ENCODE results near the gene CCDC188.

The CCDC188 gene

DNA sequence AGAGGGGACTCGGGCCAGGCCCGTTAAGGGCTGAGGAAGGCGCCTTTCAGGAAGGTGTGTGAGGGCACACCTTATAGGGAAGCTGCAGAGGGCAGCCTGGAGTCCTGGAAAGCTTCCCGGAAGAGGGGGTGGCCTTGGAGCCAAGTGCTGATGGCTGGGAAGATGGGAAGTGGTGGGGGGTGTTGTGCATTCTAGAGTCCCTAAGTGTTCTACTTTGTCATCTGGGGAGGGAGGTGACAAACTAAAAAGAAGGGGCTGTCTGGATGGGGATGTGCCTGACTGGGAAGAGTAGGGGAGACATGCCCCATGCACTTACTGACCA is 12.5 kb downstream of the CCDC188 start:
- Histone ChIP-seq H3K27ac (no peak overlapping the region), H3K4me3 (no peak overlapping the region)
- TF ChIP-seq, protein P1, sequence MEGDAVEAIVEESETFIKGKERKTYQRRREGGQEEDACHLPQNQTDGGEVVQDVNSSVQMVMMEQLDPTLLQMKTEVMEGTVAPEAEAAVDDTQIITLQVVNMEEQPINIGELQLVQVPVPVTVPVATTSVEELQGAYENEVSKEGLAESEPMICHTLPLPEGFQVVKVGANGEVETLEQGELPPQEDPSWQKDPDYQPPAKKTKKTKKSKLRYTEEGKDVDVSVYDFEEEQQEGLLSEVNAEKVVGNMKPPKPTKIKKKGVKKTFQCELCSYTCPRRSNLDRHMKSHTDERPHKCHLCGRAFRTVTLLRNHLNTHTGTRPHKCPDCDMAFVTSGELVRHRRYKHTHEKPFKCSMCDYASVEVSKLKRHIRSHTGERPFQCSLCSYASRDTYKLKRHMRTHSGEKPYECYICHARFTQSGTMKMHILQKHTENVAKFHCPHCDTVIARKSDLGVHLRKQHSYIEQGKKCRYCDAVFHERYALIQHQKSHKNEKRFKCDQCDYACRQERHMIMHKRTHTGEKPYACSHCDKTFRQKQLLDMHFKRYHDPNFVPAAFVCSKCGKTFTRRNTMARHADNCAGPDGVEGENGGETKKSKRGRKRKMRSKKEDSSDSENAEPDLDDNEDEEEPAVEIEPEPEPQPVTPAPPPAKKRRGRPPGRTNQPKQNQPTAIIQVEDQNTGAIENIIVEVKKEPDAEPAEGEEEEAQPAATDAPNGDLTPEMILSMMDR (IDR thresholded peaks at IDR 0.05), result no peak
- DNase-seq (ENCODE audit: low spot score), result no peak

DNA sequence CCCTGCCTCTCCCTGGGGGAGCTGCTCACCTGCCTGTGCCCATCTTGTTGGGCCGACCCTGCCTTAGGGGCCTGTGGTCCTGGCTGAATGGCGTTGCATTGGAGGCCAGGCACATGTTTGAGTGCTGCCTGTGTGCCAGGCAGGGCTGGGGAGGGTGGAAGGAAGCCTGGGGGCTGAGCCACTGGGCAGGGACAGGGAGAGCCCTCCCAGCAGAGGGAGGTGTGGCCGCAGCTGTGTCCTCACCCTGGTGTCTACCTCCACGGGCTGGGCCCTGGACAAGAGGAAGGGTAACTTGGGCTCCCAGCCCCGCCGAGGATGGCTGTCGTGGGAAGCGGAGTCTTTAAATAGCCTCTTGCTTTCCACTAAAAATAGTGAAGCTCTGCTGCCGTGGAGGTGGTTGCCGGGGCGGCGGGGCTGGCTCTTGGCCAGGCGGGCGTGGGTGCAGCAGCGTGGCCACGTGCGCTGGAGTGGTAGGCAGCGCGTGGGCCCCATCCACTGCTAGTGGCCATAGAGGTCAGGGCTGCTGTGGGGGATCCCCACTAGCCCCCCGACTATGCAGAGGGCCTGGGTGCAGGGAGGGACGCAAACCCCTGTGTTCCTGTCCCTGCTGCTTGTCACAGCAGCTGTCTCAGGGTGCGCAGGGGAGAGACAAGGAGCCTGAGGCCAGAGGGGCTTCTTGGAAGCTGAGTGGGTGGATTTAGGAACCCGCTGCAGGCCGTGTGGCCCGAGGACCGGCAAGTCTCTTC is 13.0 kb downstream of the CCDC188 start:
- TF ChIP-seq, protein P1 (IDR thresholded peaks at IDR 0.05), result no peak
- H3K4me3 ChIP-seq, result peak overlapping the region; percentile 26
- DNase-seq (ENCODE audit: low spot score), result no peak
- H3K27ac ChIP-seq, result peak overlapping the region in 1 of 2 donors; percentile 49

DNA sequence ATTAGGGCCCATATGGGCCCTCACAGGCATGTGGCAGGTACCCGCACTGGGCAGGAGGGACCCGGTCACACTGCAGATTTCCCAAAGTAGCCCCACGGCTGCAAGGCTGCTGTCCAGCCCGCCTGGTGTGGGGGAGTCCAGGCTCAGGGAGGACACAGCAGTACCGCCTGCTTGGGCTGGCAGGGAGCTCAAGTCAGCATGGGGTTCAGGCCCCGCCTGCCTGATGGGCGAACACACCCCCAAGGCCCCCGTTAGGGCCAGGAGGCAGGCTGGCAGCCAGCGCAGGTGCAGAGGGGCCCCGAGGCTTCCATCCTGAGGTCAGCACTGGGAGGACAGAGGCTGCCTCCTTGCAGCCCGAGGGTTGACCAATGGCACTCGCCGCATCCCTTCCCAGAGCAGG is 13.7 kb downstream of the CCDC188 start:
- DNase-seq (ENCODE audit: low spot score), result no peak
- TF ChIP-seq, protein P1 (IDR thresholded peaks at IDR 0.05), result no peak
- no peak overlapping the region for H3K4me3 ChIP-seq
- no peak overlapping the region for H3K27ac ChIP-seq

DNA sequence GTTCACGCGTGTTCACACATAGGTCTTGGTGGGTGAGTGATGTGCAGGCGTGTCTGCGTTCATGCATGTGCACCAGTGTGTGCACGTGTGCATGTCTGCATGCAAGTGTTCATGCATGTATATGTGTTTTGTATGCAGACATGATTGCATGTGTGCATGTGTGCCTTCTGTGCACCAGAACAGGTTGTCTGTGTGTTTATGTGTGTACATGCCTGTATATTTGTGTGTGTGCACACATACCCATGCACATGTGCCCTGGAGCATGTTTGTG is 14.3 kb downstream of the CCDC188 start:
- no peak for DNase-seq (ENCODE audit: low spot score)
- no peak overlapping the region for H3K27ac ChIP-seq
- TF ChIP-seq, protein P1 (IDR thresholded peaks at IDR 0.05), result no peak
- H3K4me3 ChIP-seq, result no peak overlapping the region

DNA sequence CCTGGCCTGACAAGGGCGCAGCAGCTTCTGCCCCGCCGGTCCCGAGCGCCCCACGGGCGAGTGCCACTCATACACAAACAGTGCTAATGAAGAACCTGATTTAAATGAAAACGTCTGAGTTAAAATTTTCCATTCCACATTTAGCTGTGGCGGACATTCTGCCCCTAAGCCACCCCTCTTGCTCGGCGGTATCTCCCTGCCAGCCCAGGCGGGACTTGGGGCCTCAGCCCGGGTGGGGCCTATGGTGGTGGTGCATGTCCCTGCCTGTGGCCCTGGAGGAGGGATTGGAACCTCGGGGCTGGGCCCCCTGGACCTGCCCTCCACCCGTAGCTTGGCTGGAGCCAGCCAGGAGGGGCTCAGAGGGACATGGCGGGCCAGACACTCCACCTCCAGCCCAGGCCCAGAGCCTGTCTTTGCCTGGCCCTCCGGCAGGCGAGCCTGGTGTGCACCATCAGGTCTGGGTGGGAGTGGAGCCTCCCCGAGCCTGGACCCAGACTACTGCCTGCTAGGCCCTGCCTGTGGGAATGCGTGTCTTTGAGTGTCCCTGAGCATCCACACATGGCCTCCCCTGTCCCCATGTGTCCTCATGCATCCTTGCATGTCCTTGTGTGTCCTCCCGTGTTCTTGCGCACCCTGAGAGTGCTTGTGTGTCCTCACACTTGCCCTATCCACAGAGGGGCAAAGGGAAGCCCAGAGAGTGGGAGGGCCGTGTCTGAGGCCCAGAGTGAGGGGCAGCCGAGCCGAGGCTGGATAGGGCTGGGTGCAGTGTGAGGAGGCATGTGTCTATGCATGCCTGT is 14.9 kb downstream of the CCDC188 start:
- no peak overlapping the region for H3K27ac ChIP-seq
- TF ChIP-seq, protein P1 (IDR thresholded peaks at IDR 0.05), result no peak
- no peak for DNase-seq (ENCODE audit: low spot score)
- no peak overlapping the region for H3K4me3 ChIP-seq

DNA sequence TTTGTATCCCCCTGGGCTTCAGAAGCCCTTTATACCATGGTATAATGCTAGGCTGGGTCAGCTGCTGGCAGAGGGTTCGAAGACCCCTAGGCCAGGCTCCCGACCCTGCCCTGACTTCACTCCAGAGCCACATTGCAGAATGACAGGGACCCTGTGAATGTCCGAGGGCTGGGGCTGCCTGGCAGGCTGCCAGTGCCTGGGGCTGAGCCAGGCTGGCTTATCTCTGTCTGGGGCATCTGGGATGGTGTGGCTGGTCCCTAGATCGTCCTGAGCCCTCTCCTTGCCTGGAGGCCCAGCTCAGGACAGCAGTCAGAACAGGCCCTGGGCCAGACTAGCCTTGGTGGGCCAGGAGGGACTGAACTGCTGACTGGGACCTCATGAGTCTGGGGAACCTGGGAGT is 15.6 kb downstream of the CCDC188 start:
- no peak overlapping the region for H3K4me3 ChIP-seq
- H3K27ac ChIP-seq, result no peak overlapping the region
- DNase-seq (ENCODE audit: low spot score), result no peak
- TF ChIP-seq, protein P1 (IDR thresholded peaks at IDR 0.05), result no peak
